ENCODE data around the gene SYPL1. TPM values are rescaled to one million over a fixed set of nuclear protein-coding genes. Genes with fewer than 3 reads are reported as not detected.

The SYPL1 gene
- total and polyA plus RNA-seq, 9 of the 15 experiments (the other 6 are each of a cell fraction or from before 2014, with no cell fraction given) = 23.8 to 214 (median 70.2) TPM

DNA sequence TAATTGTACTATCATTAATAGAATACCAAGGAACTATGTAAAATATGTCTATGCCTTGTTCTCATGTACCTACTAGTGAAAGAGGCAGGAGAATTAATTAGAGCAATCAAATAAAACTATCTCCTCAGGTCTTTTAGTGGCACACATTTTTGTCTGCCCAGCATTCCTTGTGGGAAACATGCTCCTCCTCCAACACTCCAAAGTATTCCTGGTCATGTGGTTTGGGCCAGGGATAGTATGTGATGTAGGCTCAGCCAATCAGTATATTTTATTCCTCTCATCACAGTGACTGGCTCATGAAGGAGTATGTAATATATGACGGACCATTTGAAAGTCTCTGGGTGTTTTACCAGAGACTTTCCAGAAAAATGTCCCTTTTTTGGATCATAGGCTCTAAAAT is 16.7 kb upstream of the SYPL1 start (continued):
- TF ChIP-seq, protein P1, sequence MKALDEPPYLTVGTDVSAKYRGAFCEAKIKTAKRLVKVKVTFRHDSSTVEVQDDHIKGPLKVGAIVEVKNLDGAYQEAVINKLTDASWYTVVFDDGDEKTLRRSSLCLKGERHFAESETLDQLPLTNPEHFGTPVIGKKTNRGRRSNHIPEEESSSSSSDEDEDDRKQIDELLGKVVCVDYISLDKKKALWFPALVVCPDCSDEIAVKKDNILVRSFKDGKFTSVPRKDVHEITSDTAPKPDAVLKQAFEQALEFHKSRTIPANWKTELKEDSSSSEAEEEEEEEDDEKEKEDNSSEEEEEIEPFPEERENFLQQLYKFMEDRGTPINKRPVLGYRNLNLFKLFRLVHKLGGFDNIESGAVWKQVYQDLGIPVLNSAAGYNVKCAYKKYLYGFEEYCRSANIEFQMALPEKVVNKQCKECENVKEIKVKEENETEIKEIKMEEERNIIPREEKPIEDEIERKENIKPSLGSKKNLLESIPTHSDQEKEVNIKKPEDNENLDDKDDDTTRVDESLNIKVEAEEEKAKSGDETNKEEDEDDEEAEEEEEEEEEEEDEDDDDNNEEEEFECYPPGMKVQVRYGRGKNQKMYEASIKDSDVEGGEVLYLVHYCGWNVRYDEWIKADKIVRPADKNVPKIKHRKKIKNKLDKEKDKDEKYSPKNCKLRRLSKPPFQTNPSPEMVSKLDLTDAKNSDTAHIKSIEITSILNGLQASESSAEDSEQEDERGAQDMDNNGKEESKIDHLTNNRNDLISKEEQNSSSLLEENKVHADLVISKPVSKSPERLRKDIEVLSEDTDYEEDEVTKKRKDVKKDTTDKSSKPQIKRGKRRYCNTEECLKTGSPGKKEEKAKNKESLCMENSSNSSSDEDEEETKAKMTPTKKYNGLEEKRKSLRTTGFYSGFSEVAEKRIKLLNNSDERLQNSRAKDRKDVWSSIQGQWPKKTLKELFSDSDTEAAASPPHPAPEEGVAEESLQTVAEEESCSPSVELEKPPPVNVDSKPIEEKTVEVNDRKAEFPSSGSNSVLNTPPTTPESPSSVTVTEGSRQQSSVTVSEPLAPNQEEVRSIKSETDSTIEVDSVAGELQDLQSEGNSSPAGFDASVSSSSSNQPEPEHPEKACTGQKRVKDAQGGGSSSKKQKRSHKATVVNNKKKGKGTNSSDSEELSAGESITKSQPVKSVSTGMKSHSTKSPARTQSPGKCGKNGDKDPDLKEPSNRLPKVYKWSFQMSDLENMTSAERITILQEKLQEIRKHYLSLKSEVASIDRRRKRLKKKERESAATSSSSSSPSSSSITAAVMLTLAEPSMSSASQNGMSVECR (CRISPR knock-in tag; IDR thresholded peaks at IDR 0.05) = no peak
- TF ChIP-seq MCM7 (IDR thresholded peaks at IDR 0.05) = no peak
- TF ChIP-seq, protein P2, sequence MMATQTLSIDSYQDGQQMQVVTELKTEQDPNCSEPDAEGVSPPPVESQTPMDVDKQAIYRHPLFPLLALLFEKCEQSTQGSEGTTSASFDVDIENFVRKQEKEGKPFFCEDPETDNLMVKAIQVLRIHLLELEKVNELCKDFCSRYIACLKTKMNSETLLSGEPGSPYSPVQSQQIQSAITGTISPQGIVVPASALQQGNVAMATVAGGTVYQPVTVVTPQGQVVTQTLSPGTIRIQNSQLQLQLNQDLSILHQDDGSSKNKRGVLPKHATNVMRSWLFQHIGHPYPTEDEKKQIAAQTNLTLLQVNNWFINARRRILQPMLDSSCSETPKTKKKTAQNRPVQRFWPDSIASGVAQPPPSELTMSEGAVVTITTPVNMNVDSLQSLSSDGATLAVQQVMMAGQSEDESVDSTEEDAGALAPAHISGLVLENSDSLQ (IDR thresholded peaks at IDR 0.05) = no peak

GRCh38 chr7:106127984-106128780 is 16.1 kb upstream of the SYPL1 start:
- no peaks in the 10 kb centered on the region for H3K79me2 ChIP-seq (ENCODE audit: control insufficient read depth, insufficient read depth, low read length)
- no peak overlapping the region for H3K9ac ChIP-seq (ENCODE audit: insufficient read depth in 1 of 2, low read depth in 2 of 2, low read length in 2 of 2)
- no peak overlapping the region for H3K4me2 ChIP-seq (ENCODE audit: insufficient read depth, low read length)
- peaks cover 17 to 26% of the 10 kb centered on the region in 2 experiments for H3K27me3 ChIP-seq (ENCODE audit: control insufficient read depth in 2 of 2, insufficient read depth in 2 of 2, low read length in 2 of 2)
- ChIA-PET POLR2A (interaction anchor here (0.6 kb wide), 1 partner anchor 492 kb away, joined by 3 read pairs; no protein-coding TSS in a partner anchor), CTCF (ENCODE audit: low intra/inter-chr PET ratio) (interaction anchor here (0.6 kb wide), 2 partner anchors 26 to 28 kb away, joined by 3 read pairs; no protein-coding TSS in a partner anchor)
- intact Hi-C loops (cut with micrococcal nuclease) (no loop called here), in situ Hi-C loops (cut with MboI) (no loop called here)
- no peak overlapping the region for H3K27ac ChIP-seq (ENCODE audit: extremely low read depth, low read depth, low read length)
- H2AFZ ChIP-seq (ENCODE audit: low read depth, low read length) = no peak overlapping the region
- H3K9me3 ChIP-seq (replicated peaks; ENCODE audit: control insufficient read depth, insufficient read depth, low read depth, low read length) = no peaks in the 10 kb centered on the region
- 5% methylated on average over 5 of the region's 5 CpGs for WGBS (ENCODE audit: insufficient coverage, low coverage, missing lambda C conversion rate)
- ATAC-seq (no peak), FAIRE-seq (no peak), DNase-seq (ENCODE audit: extremely low read depth in 1 of 4, low spot score in 3 of 4) (no peak)
- no peaks in the 10 kb centered on the region for H3K36me3 ChIP-seq (ENCODE audit: control insufficient read depth, insufficient read depth, low read length)
- peaks cover 4 to 10% of the 10 kb centered on the region in 2 experiments; a peak in 2 of 5 replicates for H3K4me1 ChIP-seq (replicated peaks in 1 of 2; ENCODE audit: control insufficient read depth in 2 of 2, insufficient read depth in 2 of 2, low read length in 2 of 2)
- BruUV-seq (replicated peaks) = no TSS peak
- no peaks in the 10 kb centered on the region for H3K9me1 ChIP-seq (ENCODE audit: control insufficient read depth, insufficient read depth, low read length)
- no peaks in the 10 kb centered on the region for H4K20me1 ChIP-seq (replicated peaks; ENCODE audit: control insufficient read depth, insufficient read depth, low read length)
- no peak overlapping the region for H3K4me3 ChIP-seq
- no peak for TF ChIP-seq ZNF408 (CRISPR knock-in tag; IDR thresholded peaks at IDR 0.05; ENCODE audit: low read depth)
- no peak for TF ChIP-seq ZNF239 (CRISPR knock-in tag; IDR thresholded peaks at IDR 0.05)

All from K562 (cell line).